ENCODE data around the gene GPR27.

Gene GPR27

GRCh38 chr3:71742621-71743020 lies 11.0 kb upstream of the GPR27 start:
- TF ChIP-seq SPI1 (IDR thresholded peaks at IDR 0.05; ENCODE audit: borderline replicate concordance, low read depth) (no peak), REST (IDR thresholded peaks at IDR 0.05; ENCODE audit: insufficient replicate concordance, low read depth) (no peak), GABPA (IDR thresholded peaks at IDR 0.05; ENCODE audit: low read depth) (no peak), CTCF (IDR thresholded peaks at IDR 0.05; ENCODE audit: insufficient read depth, low read length) (no peak), POLR2AphosphoS5 (IDR thresholded peaks at IDR 0.05; ENCODE audit: low read depth) (no peak)
- DNase-seq (ENCODE audit: low read depth in 1 of 2, low spot score in 1 of 2) = no peak
- Histone ChIP-seq H3K27ac (replicated peaks) (no peak overlapping the region), H3K4me3 (replicated peaks; ENCODE audit: insufficient read depth, low read length) (no peak overlapping the region), H3K27me3 (ENCODE audit: insufficient read depth, poor library complexity, severe bottlenecking) (no peaks in the 10 kb centered on the region)

GRCh38 chr3:71744738-71745137 lies 8.9 kb upstream of the GPR27 start:
- Histone ChIP-seq H3K4me3 (replicated peaks; ENCODE audit: insufficient read depth, low read length) (no peak overlapping the region), H3K27ac (replicated peaks) (no peak overlapping the region), H3K27me3 (ENCODE audit: insufficient read depth, poor library complexity, severe bottlenecking) (no peaks in the 10 kb centered on the region)
- TF ChIP-seq CTCF (IDR thresholded peaks at IDR 0.05; ENCODE audit: insufficient read depth, low read length) (no peak), REST (IDR thresholded peaks at IDR 0.05; ENCODE audit: insufficient replicate concordance, low read depth) (peak; percentile 81), GABPA (IDR thresholded peaks at IDR 0.05; ENCODE audit: low read depth) (no peak), SPI1 (IDR thresholded peaks at IDR 0.05; ENCODE audit: borderline replicate concordance, low read depth) (peak; percentile 7; the same call in 1 of the 2 replicates), POLR2AphosphoS5 (IDR thresholded peaks at IDR 0.05; ENCODE audit: low read depth) (no peak)
- no peak for DNase-seq (ENCODE audit: low read depth in 1 of 2, low spot score in 1 of 2)

- Histone ChIP-seq H3K27me3 (ENCODE audit: insufficient read depth, poor library complexity, severe bottlenecking) (no peaks in the 10 kb centered on the region), H3K4me3 (replicated peaks; ENCODE audit: insufficient read depth, low read length) (no peak overlapping the region), H3K27ac (replicated peaks) (no peak overlapping the region)
- no peak for DNase-seq (ENCODE audit: low read depth in 1 of 2, low spot score in 1 of 2)
- no peak for TF ChIP-seq CTCF (IDR thresholded peaks at IDR 0.05; ENCODE audit: insufficient read depth, low read length)
- TF ChIP-seq GABPA (IDR thresholded peaks at IDR 0.05; ENCODE audit: low read depth) = no peak
- no peak for TF ChIP-seq SPI1 (IDR thresholded peaks at IDR 0.05; ENCODE audit: borderline replicate concordance, low read depth)
- no peak for TF ChIP-seq REST (IDR thresholded peaks at IDR 0.05; ENCODE audit: insufficient replicate concordance, low read depth)
- TF ChIP-seq POLR2AphosphoS5 (IDR thresholded peaks at IDR 0.05; ENCODE audit: low read depth) = no peak
These were observed 2.1 kb upstream of the GPR27 start for GRCh38 chr3:71751602-71752001.
